CD8-positive, alpha-beta memory T cell (primary cell): ENCODE measurements around the gene PIWIL4. TPM values are rescaled to one million over a fixed set of nuclear protein-coding genes. Genes with fewer than 3 reads are reported as not detected.
"Not testable (repeated sequence)": the region's sequence is repeated elsewhere in the genome, so short reads cannot be mapped to it uniquely, and the experiment has no call there.

ENCODE experiments used
- CTCF ChIA-PET: fragments of 350-600 bp; sonication (Branson Sonifier 250); formaldehyde crosslinking; loops from one replicate; lab custom pipeline; 2021; ENCODE audit warnings: antibody characterized with exemption; lab: Charles Lee
- POLR2A ChIA-PET: fragments of 350-600 bp; sonication (Branson Sonifier 250); formaldehyde crosslinking; loops from one replicate; lab custom pipeline; 2021; ENCODE audit warnings: antibody characterized with exemption; lab: Charles Lee
- DNase-seq, 5 donors: peaks; one replicate each; pipeline versions ENCODE4 v3.0.0 to v3.0.0-alpha.2; 2020 to 2022; ENCODE audit warnings: mixed read lengths in 1 of 5
- H3K27ac ChIP-seq: one replicate; pipeline ENCODE4 v1.7.0; 2013; ENCODE audit warnings: low read depth, mild to moderate bottlenecking, low read length, moderate library complexity
- H3K27me3 ChIP-seq: 2 replicates; pipeline ENCODE4 v1.7.0; 2013; ENCODE audit warnings: low read length, mild to moderate bottlenecking; ENCODE audit not compliant: insufficient read depth, poor library complexity, severe bottlenecking
- H3K36me3 ChIP-seq: 2 replicates; pipeline ENCODE4 v1.7.0; 2013; ENCODE audit warnings: mild to moderate bottlenecking, low read length, moderate library complexity; ENCODE audit not compliant: insufficient read depth
- H3K4me1 ChIP-seq: 2 replicates; pipeline ENCODE4 v1.7.0; 2013; ENCODE audit warnings: mild to moderate bottlenecking, low read length, moderate library complexity; ENCODE audit not compliant: insufficient read depth
- H3K4me3 ChIP-seq: 2 replicates; pipeline ENCODE4 v1.7.0; 2013; ENCODE audit warnings: mild to moderate bottlenecking, low read length
- H3K9me3 ChIP-seq: 2 replicates; pipeline ENCODE4 v1.7.0; 2013; ENCODE audit warnings: mild to moderate bottlenecking, low read length
- H3K27ac Mint-ChIP-seq, 8 donors: one replicate each; pipeline ENCODE4 v1.8.0; 2020 to 2021; ENCODE audit warnings: mixed read lengths in 8 of 8, mild to moderate bottlenecking in 6 of 8, inconsistent platforms in 3 of 8, moderate library complexity in 3 of 8
- H3K27me3 Mint-ChIP-seq, 2 donors: one replicate each; pipeline ENCODE4 v1.8.0; 2020 to 2021; ENCODE audit warnings: mixed read lengths in 2 of 2, mild to moderate bottlenecking in 1 of 2, moderate library complexity in 1 of 2
- H3K36me3 Mint-ChIP-seq, 3 donors: one replicate each; pipeline ENCODE4 v1.8.0; 2020 to 2021; ENCODE audit warnings: mixed read lengths in 3 of 3, inconsistent platforms in 1 of 3, mild to moderate bottlenecking in 1 of 3
- H3K4me1 Mint-ChIP-seq, 3 donors: one replicate each; pipeline ENCODE4 v1.8.0; 2020 to 2021; ENCODE audit warnings: mixed read lengths in 3 of 3, inconsistent platforms in 1 of 3, mild to moderate bottlenecking in 1 of 3
- H3K4me3 Mint-ChIP-seq, 7 donors: one replicate each; pipeline ENCODE4 v1.8.0; 2020 to 2021; ENCODE audit warnings: mixed read lengths in 7 of 7, mild to moderate bottlenecking in 6 of 7, moderate library complexity in 4 of 7, inconsistent platforms in 2 of 7
- H3K9me3 Mint-ChIP-seq, 5 donors: one replicate each; pipeline ENCODE4 v1.8.0; 2020 to 2022; ENCODE audit warnings: mixed read lengths in 5 of 5, mild to moderate bottlenecking in 3 of 5, moderate library complexity in 2 of 5, inconsistent platforms in 1 of 5
- polyA plus RNA-seq: library from polyadenylated mRNA; unstranded; fragments of 300-500 nt; fragmentation: Illumina TruSeq; gene quantifications from one replicate; pipeline ENCODE4 v1.2.3, GENCODE V29; 2021
- total RNA-seq, 2 experiments: library from RNA; stranded (reverse); gene quantifications; one replicate each; pipeline ENCODE4 v1.2.3, GENCODE V29; 2021

The PIWIL4 gene
- total and polyA plus RNA-seq, 3 experiments from 2014 or later = 0.36 to 0.61 (median 0.58) TPM

GRCh38 chr11:94553938-94554337, 13.2 kb upstream of the PIWIL4 start:
- Histone ChIP-seq H3K27me3 (no peaks in the 10 kb centered on the region), H3K27ac (no peak overlapping the region), H3K36me3 (no peaks in the 10 kb centered on the region), H3K4me1 (no peaks in the 10 kb centered on the region), H3K4me3 (no peak overlapping the region), H3K9me3 (no peaks in the 10 kb centered on the region)
- DNase-seq = no peak
- CTCF ChIA-PET = no interaction called here
- Mint-ChIP-seq H3K4me1 (peaks cover 8 to 19% (median 10%) of the 10 kb centered on the region in 3 donors), H3K4me3 (no peak overlapping the region), H3K9me3 (no peaks in the 10 kb centered on the region), H3K36me3 (peaks cover 0 to 2% (median 0%) of the 10 kb centered on the region in 3 donors), H3K27ac (peak overlapping the region in 1 of 8 donors; percentile 33), H3K27me3 (no peaks in the 10 kb centered on the region)
- POLR2A ChIA-PET = no interaction called here

- CTCF ChIA-PET = interaction anchor here (1.6 kb wide), 1 partner anchor 26 kb away, joined by 4 read pairs; no protein-coding TSS in a partner anchor
- DNase-seq, H3K36me3 Mint-ChIP-seq, H3K27ac Mint-ChIP-seq, H3K27me3 ChIP-seq, H3K4me1 Mint-ChIP-seq, POLR2A ChIA-PET, H3K27me3 Mint-ChIP-seq, H3K9me3 ChIP-seq, H3K36me3 ChIP-seq, H3K27ac ChIP-seq, H3K4me3 ChIP-seq, H3K4me1 ChIP-seq, H3K9me3 Mint-ChIP-seq, H3K4me3 Mint-ChIP-seq: not testable (repeated sequence)
Measured at GRCh38 chr11:94555752-94556329, 11.3 kb upstream of the PIWIL4 start.

- H3K9me3 ChIP-seq = no peaks in the 10 kb centered on the region
- H3K36me3 ChIP-seq = no peaks in the 10 kb centered on the region
- CTCF ChIA-PET = no interaction called here
- H3K4me3 ChIP-seq = no peak overlapping the region
- no peaks in the 10 kb centered on the region for H3K36me3 Mint-ChIP-seq
- H3K27me3 Mint-ChIP-seq = no peaks in the 10 kb centered on the region
- H3K4me1 Mint-ChIP-seq = no peaks in the 10 kb centered on the region
- no peaks in the 10 kb centered on the region for H3K9me3 Mint-ChIP-seq
- no peak overlapping the region for H3K27ac ChIP-seq
- no peak overlapping the region for H3K27ac Mint-ChIP-seq
- no peaks in the 10 kb centered on the region for H3K4me1 ChIP-seq
- no peak overlapping the region for H3K4me3 Mint-ChIP-seq
- no peak for DNase-seq
- POLR2A ChIA-PET = no interaction called here
- no peaks in the 10 kb centered on the region for H3K27me3 ChIP-seq
Measured at GRCh38 chr11:94557421-94557820, 9.7 kb upstream of the PIWIL4 start.

- ChIA-PET CTCF (no interaction called here), POLR2A (no interaction called here)
- Mint-ChIP-seq H3K27me3 (no peaks in the 10 kb centered on the region), H3K27ac (no peak overlapping the region), H3K4me1 (no peaks in the 10 kb centered on the region), H3K4me3 (no peak overlapping the region), H3K9me3 (no peaks in the 10 kb centered on the region), H3K36me3 (no peaks in the 10 kb centered on the region)
- Histone ChIP-seq H3K4me3 (no peak overlapping the region), H3K36me3 (no peaks in the 10 kb centered on the region), H3K9me3 (no peaks in the 10 kb centered on the region), H3K27ac (no peak overlapping the region), H3K27me3 (no peaks in the 10 kb centered on the region), H3K4me1 (no peaks in the 10 kb centered on the region)
- no peak for DNase-seq
Measured at GRCh38 chr11:94557992-94558391, 9.2 kb upstream of the PIWIL4 start.

- no peaks in the 10 kb centered on the region for H3K27me3 Mint-ChIP-seq
- H3K4me1 Mint-ChIP-seq = no peaks in the 10 kb centered on the region
- peak overlapping the region in 1 of 8 donors; percentile 11 for H3K27ac Mint-ChIP-seq
- no peak overlapping the region for H3K27ac ChIP-seq
- ChIA-PET CTCF (interaction anchor here (1.4 kb wide), 1 partner anchor 11 kb away, joined by 5 read pairs; no protein-coding TSS in a partner anchor), POLR2A (no interaction called here)
- H3K36me3 ChIP-seq = no peaks in the 10 kb centered on the region
- H3K4me3 ChIP-seq = no peak overlapping the region
- no peak overlapping the region for H3K4me3 Mint-ChIP-seq
- H3K4me1 ChIP-seq = no peaks in the 10 kb centered on the region
- no peak for DNase-seq
- no peaks in the 10 kb centered on the region for H3K27me3 ChIP-seq
- no peaks in the 10 kb centered on the region for H3K9me3 ChIP-seq
- no peaks in the 10 kb centered on the region for H3K9me3 Mint-ChIP-seq
- H3K36me3 Mint-ChIP-seq = no peaks in the 10 kb centered on the region
Measured at GRCh38 chr11:94558468-94558867, 8.7 kb upstream of the PIWIL4 start.

- DNase-seq = no peak
- no peaks in the 10 kb centered on the region for H3K9me3 Mint-ChIP-seq
- ChIA-PET CTCF (interaction anchor here (1.4 kb wide), 1 partner anchor 11 kb away, joined by 5 read pairs; no protein-coding TSS in a partner anchor), POLR2A (no interaction called here)
- no peak overlapping the region for H3K27ac ChIP-seq
- H3K4me1 Mint-ChIP-seq = no peaks in the 10 kb centered on the region
- no peak overlapping the region for H3K4me3 Mint-ChIP-seq
- H3K36me3 Mint-ChIP-seq = no peaks in the 10 kb centered on the region
- no peaks in the 10 kb centered on the region for H3K9me3 ChIP-seq
- no peaks in the 10 kb centered on the region for H3K36me3 ChIP-seq
- no peak overlapping the region for H3K27ac Mint-ChIP-seq
- H3K4me3 ChIP-seq = no peak overlapping the region
- no peaks in the 10 kb centered on the region for H3K27me3 ChIP-seq
- no peaks in the 10 kb centered on the region for H3K27me3 Mint-ChIP-seq
- no peaks in the 10 kb centered on the region for H3K4me1 ChIP-seq
Measured at GRCh38 chr11:94558932-94559331, 8.2 kb upstream of the PIWIL4 start.

- Histone ChIP-seq H3K4me1 (no peaks in the 10 kb centered on the region), H3K9me3 (no peaks in the 10 kb centered on the region), H3K27me3 (no peaks in the 10 kb centered on the region), H3K27ac (no peak overlapping the region), H3K4me3 (no peak overlapping the region), H3K36me3 (no peaks in the 10 kb centered on the region)
- Mint-ChIP-seq H3K4me3 (no peak overlapping the region), H3K4me1 (no peaks in the 10 kb centered on the region), H3K36me3 (no peaks in the 10 kb centered on the region), H3K27ac (no peak overlapping the region), H3K9me3 (no peaks in the 10 kb centered on the region), H3K27me3 (no peaks in the 10 kb centered on the region)
- no peak for DNase-seq
- ChIA-PET CTCF (interaction anchor here (1.4 kb wide), 1 partner anchor 12 kb away, joined by 5 read pairs; no protein-coding TSS in a partner anchor), POLR2A (no interaction called here)
Measured at GRCh38 chr11:94559361-94559760, 7.8 kb upstream of the PIWIL4 start.

GRCh38 chr11:94560834-94561233, 6.3 kb upstream of the PIWIL4 start:
- no peak overlapping the region for H3K27ac ChIP-seq
- H3K9me3 ChIP-seq = no peaks in the 10 kb centered on the region
- H3K4me1 ChIP-seq = no peaks in the 10 kb centered on the region
- Mint-ChIP-seq H3K36me3 (no peaks in the 10 kb centered on the region), H3K9me3 (no peaks in the 10 kb centered on the region), H3K4me1 (no peaks in the 10 kb centered on the region), H3K27me3 (no peaks in the 10 kb centered on the region), H3K4me3 (no peak overlapping the region), H3K27ac (no peak overlapping the region)
- POLR2A ChIA-PET = no interaction called here
- H3K27me3 ChIP-seq = no peaks in the 10 kb centered on the region
- CTCF ChIA-PET = no interaction called here
- no peak overlapping the region for H3K4me3 ChIP-seq
- H3K36me3 ChIP-seq = no peaks in the 10 kb centered on the region
- no peak for DNase-seq
